CD4-positive, alpha-beta T cell treated with Interleukin-15 for 4 hours (primary cell): ENCODE results near the gene ODAD4.

Source experiments
- DNase-seq: peaks from one replicate; pipeline ENCODE4 v3.0.0-alpha.2; 2020; ENCODE audit warnings: low spot score

ODAD4 gene

GRCh38 chr17:41939693-41940090 is 9.3 kb downstream of the ODAD4 start:
- DNase-seq: no peak

GRCh38 chr17:41941168-41941567 is 10.8 kb downstream of the ODAD4 start:
- DNase-seq: no peak

GRCh38 chr17:41942626-41943373 is 12.4 kb downstream of the ODAD4 start:
- no peak for DNase-seq

DNA sequence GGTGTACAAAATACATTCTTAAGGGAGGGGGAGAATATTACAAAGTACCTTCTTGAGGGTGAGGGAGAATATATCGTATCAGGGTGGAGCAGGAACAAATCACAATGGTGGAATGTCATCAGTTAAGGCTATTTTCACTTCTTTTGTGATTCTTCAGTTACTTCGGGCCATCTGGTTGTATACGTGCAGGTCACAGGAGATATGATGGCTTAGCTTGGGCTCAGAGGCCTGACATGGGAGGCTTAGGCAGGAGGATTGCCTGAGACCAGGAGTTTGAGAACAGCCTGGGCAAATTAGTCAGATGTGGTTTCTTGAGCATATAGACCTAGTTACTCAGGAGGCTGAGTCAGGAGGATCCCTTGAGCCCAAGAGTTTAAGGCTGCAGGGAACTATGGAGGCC is 13.1 kb downstream of the ODAD4 start:
- DNase-seq: no peak

DNA sequence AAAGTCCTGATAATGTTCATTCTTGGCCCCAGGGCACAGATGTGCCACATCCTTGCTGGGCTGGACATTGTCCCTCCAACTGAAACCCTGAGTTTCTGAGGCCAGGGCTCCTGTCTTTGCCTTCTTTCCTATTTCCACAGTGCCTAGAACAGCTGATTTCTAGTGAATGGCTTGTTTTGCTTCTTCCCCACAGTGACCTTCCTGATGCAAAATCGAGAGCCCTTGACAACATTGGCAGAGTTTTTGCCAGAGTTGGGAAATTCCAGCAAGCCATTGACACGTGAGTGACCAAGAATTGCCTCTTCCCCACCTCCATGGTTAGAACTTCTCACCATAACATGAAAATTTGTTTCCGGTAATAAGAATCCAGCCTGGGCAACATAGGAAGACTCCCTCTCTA is 14.5 kb downstream of the ODAD4 start:
- DNase-seq: no peak

DNA sequence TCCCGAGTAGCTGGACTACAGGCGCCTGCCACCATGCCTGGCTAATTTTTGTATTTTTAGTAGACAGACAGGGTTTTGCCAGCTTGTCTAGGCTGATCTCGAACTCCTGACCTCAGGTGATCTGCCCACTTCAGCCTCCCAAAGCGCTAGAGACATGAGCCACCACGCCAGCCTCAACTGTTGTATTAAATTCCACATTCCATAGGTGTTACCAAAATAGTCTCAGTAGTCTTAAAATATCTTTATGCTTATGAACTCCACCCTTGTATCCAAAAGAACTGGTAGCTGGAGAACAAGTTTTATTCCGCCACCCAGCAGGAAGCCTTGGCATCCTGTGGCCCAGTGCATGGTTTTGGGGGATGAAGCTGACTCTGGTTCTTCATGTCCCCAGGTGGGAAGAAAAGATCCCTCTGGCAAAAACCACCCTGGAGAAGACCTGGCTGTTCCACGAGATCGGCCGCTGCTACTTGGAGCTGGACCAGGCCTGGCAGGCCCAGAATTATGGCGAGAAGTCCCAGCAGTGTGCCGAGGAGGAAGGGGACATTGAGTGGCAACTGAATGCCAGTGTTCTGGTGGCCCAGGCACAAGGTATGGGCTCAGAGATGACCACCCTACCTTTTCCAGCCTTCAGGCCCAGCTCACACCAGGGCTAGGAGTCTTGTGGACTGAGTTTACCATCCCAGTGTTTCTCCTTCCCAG is 18.5 kb downstream of the ODAD4 start:
- no peak for DNase-seq

GRCh38 chr17:41956522-41956921 is 26.1 kb downstream of the ODAD4 start:
- no peak for DNase-seq

- no peak for DNase-seq
These were observed 26.8 kb downstream of the ODAD4 start for GRCh38 chr17:41957031-41957868.

DNA sequence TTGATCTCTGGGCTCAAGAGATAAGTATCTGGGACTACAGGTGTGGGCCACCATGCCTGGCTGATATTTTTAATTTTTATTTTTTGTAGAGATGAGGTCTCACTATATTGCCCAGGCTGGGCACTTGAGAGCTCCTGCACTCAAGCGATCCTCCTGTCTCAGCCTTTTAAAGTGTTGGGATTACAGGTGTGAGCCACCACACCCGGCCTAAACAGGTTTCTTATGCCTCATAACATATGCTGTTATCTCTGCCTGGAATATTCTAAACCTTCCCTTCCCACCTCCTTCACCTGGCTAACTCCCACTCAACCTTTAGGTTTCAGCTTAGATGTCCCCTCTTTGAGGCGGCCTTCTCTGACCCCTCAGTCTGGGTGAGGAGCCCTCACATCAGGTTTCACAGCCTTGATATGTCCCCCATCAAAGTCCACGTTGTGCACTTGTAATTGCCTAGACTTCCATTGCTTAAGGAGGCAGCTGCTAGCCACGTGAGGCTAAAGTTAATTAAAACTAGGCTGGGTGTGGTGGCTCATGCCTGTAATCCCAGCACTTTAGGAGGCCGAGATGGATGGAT is 27.5 kb downstream of the ODAD4 start:
- no peak for DNase-seq

- no peak for DNase-seq
These were observed 28.6 kb downstream of the ODAD4 start for GRCh38 chr17:41959030-41959335.

GRCh38 chr17:41959336-41960095 is 29.1 kb downstream of the ODAD4 start:
- DNase-seq: no peak

GRCh38 chr17:41962111-41962510 is 31.7 kb downstream of the ODAD4 start:
- no peak for DNase-seq

DNA sequence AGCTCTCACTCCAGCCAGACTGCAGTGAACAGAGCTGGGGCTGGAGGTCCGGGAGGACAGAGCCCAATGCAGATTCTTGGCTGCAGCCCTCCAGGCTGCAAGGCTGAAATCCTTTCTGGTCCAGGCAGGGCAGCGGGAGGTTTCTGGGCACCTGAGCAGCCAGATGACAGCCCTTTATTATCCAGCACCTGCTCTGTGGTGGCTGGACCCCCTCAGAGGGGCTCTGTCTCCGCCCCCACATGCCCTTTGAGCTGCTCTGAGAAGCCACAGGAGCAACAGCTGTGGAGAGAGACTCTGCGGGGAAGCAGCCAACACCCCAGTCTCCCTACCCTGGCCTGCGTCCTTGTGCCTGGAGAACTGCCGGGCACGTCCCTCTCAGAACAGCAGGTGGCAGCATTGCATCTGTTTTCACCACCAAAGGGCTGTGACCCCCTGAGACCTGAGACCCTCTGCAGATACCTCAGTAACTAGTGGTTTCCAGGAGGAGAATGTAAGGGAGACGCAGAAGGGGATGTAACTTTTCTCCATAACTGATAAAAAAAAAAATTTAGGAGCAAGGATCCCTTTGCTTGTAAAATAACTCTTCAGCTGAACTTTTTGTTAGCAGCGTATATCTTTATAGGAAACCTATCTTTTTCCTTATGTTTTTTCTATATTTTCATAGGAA is 32.5 kb downstream of the ODAD4 start:
- DNase-seq: peak; percentile 71

DNA sequence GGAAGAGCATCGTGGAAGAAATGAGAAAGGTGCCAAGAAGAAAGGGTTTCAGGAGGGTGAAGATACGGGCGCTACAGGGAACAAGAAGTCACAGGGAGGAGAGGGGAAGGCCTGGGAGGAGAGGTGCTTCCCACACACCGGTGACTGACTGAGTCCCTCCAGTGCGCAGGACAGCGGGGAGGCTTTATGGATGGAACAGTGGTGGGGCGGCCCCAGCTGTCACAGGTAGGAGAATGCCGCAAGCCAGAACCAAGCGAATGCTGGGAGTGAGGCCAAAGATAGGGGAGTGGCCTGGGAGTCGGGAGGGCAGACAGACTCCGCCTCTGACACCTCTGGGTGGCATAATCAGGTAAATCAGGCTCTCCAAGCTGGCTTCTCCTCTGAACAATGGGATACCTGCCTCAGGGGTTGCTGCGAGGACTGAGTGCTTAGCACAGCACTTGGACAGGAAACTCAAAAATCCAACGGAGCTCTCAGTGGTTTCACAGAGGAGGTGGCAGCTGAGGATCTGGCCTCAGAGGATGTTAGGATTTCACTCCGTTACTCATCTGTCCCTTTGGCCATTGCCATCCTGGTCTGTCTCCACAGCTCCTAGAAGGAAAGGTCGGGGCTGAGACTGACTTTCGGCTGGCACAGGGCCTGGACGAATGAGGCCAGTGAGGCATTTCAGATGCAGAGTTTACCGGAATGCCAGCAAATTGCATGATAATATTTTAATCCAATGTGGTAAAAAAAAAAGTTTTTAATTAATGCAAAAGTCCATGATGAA is 35.5 kb downstream of the ODAD4 start:
- peak; percentile 67 for DNase-seq

- peak; percentile 89 for DNase-seq
These were observed 36.2 kb downstream of the ODAD4 start, which contains the start of gene CNP for GRCh38 chr17:41966463-41967140. CNP (plus strand) TSS chr17:41966795; CDS start chr17:41966885, 90 bp downstream.

GRCh38 chr17:41967141-41967920 is 36.9 kb downstream of the ODAD4 start:
- peak; percentile 27 for DNase-seq

DNA sequence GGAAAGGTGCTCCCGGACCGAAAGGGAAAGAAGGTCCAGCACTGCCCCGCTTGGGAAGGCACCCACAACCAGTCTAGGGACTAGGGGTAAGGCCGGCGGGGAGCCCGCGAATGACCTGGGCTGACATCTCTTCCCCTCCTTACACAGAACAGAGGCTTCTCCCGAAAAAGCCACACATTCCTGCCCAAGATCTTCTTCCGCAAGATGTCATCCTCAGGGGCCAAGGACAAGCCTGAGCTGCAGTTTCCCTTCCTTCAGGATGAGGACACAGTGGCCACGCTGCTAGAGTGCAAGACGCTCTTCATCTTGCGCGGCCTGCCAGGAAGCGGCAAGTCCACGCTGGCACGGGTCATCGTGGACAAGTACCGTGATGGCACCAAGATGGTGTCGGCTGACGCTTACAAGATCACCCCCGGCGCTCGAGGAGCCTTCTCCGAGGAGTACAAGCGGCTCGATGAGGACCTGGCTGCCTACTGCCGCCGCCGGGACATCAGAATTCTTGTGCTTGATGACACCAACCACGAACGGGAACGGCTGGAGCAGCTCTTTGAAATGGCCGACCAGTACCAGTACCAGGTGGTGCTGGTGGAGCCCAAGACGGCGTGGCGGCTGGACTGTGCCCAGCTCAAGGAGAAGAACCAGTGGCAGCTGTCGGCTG is 37.6 kb downstream of the ODAD4 start:
- no peak for DNase-seq

- no peak for DNase-seq
These were observed 38.3 kb downstream of the ODAD4 start for GRCh38 chr17:41968676-41969075.
